Left renal cortex interstitium (tissue), 4 donors: ENCODE results near the gene PDE4B. TPM values are rescaled to one million over a fixed set of nuclear protein-coding genes. Genes with fewer than 3 reads are reported as not detected.

ENCODE experiments used
- DNase-seq, 4 donors: peaks; one replicate each; pipeline ENCODE4 v3.0.0-alpha.2; 2013; ENCODE audit warnings: low read depth in 4 of 4, low spot score in 2 of 4, missing footprints in 1 of 4
- polyA plus RNA-seq, 4 donors: library from polyadenylated mRNA; unstranded; fragments of 120-200 nt; gene quantifications; one replicate each; pipeline ENCODE4 v1.2.1, GENCODE V29; 2013; ENCODE audit not compliant: insufficient read length in 4 of 4

The PDE4B gene
- polyA plus RNA-seq, 4 donors = 5.6 to 11.1 (median 8.7) TPM

GRCh38 chr1:66370462-66370971 lies 577.8 kb downstream of the PDE4B start:
- no peak for DNase-seq

DNA sequence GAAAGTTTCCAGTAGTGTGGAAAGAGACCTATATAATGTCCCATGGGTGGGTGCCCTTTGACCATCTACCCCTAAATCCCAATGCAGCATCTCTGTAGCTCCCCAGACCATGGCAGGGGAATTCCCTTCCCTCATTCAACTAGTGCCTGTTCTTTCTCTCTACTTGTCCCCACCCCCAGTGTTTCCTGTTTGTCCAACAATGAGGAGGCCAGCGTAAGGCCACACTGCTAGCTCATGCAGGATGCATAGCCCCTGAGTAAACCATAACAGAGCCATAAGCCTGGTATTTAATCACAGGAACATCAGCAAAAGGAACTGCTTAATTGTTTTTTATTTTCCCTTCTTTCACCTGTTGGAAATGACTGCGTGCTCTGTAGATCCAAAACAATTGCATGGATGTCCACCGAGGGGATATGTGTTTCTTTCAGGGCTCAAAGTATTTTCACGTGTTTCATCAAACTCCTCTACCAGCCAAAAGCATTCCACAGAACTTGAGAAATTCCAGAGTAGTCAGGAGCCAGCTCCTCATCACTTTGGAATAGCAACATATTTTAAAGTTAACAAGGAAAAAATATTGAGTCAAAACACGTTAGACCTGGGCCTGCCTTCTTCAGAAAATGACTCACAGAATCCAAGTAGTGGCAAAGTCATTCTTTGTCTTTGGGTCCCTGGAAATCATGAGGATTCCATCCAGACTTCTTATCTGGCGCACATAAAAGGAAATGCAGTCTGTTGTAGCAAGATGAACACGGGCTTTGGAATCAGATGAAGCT lies 578.7 kb downstream of the PDE4B start:
- no peak for DNase-seq

DNA sequence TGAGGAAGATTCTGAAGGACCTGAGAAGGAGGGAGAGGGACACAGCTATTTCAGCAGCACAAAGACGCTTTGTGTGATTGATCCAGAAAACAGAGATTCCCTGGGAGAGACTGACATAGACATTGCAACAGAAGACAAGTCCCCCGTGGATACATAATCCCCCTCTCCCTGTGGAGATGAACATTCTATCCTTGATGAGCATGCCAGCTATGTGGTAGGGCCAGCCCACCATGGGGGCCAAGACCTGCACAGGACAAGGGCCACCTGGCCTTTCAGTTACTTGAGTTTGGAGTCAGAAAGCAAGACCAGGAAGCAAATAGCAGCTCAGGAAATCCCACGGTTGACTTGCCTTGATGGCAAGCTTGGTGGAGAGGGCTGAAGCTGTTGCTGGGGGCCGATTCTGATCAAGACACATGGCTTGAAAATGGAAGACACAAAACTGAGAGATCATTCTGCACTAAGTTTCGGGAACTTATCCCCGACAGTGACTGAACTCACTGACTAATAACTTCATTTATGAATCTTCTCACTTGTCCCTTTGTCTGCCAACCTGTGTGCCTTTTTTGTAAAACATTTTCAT lies 579.9 kb downstream of the PDE4B start:
- no peak for DNase-seq

DNA sequence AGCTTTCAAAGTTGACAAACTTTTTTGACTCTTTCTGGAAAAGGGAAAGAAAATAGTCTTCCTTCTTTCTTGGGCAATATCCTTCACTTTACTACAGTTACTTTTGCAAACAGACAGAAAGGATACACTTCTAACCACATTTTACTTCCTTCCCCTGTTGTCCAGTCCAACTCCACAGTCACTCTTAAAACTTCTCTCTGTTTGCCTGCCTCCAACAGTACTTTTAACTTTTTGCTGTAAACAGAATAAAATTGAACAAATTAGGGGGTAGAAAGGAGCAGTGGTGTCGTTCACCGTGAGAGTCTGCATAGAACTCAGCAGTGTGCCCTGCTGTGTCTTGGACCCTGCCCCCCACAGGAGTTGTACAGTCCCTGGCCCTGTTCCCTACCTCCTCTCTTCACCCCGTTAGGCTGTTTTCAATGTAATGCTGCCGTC lies 580.5 kb downstream of the PDE4B start:
- no peak for DNase-seq

GRCh38 chr1:66374148-66374547 lies 581.5 kb downstream of the PDE4B start:
- DNase-seq = no peak

GRCh38 chr1:66374561-66375111 lies 581.9 kb downstream of the PDE4B start:
- no peak for DNase-seq

- DNase-seq = no peak
These were observed 582.4 kb downstream of the PDE4B start for GRCh38 chr1:66375125-66375524.

DNA sequence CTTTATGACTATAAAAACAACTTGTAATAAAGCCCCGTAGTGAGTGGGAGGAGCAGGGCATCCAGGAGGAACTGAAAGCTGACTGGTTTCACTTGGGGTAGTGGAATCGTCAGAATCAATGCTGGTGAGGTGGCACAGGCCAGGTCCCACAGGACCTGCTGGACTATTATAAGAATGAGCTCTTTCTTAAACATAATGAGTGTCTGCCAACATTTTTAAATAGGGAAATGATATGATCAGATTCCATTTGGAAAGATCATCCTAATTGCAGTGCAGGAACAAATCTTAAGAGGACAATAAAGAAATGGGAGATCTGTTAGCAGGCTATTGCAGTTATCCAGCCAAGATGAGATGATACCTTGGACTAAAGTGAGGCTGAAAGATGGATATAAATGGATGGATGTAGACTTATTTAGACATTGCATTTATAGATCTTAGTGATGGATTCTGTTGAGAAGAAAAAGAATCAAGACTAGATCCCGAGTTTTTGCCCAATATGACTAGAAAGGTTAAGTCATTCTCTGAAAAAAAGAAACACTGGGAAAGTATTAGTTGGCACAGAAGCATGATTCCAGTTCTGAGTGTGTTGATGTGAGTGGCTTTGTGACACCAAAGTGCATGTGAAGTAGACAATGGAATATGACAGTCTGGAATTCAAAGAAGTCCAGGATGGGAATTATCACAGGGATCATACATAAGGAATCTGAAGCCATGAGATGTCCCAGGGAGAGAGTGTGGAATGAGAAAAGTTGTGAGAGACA lies 587.9 kb downstream of the PDE4B start:
- no peak for DNase-seq

GRCh38 chr1:66381621-66382275 lies 589.1 kb downstream of the PDE4B start:
- no peak for DNase-seq

DNA sequence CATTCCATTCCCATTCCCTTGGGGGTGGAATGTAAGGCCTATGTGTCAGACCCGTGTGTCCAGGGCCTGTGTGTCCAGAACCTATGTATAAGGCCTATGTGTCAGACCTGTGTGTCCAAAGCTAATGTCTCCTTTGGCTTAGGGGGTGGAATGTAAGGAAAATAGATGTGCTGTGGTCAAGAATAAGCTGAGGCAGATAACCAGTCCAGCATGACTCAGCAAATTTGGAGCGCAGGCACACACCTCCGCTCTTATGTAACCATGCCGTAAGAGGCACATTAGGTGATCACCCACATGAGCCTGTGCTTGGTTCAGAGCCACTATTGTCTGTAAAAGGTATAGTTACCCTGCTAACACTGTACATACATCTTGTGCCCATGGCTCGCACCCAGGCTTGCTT lies 590.5 kb downstream of the PDE4B start:
- DNase-seq = no peak

DNA sequence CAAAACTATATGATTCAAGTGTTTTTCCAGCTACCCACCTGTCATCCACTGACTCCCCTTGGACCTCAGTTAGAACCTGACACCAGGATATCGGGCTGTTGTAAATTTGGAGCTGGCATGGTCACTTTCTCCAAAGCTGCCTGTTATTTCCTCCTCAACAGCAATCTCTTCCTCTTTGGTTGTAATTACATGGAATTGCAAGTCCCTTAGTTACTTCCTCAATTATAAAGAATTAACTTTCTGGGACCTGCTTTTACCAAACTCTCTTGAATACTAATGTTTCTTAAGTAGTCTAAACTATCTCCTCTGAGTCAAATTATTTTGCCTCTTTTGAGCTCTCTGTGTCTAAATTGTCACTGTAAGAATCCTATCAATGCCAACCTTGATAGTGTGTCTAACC lies 590.9 kb downstream of the PDE4B start:
- DNase-seq = no peak

GRCh38 chr1:66384258-66384921 lies 591.7 kb downstream of the PDE4B start:
- DNase-seq = no peak

DNA sequence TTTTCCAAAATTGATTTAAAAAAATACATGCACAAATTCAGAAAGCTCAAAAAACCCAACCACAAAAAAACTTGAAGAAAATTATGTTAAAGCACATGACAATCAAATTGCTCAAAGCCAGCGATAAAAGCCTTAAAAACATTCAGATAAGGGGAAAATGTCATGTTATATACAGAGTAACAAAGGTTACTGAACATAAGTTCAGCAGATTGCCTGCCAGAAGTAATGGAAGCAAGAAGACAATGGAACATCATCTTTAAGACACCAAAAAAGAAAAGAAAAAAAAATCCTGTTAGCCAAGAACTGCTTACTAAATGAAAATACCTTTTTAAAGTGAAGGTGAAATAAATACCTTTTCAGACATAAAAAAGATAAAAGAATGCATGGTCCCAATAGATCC lies 594.0 kb downstream of the PDE4B start:
- no peak for DNase-seq

GRCh38 chr1:66388913-66389312 lies 596.2 kb downstream of the PDE4B start:
- no peak for DNase-seq

GRCh38 chr1:66393586-66394287 lies 601.0 kb downstream of the PDE4B start:
- DNase-seq = no peak

DNA sequence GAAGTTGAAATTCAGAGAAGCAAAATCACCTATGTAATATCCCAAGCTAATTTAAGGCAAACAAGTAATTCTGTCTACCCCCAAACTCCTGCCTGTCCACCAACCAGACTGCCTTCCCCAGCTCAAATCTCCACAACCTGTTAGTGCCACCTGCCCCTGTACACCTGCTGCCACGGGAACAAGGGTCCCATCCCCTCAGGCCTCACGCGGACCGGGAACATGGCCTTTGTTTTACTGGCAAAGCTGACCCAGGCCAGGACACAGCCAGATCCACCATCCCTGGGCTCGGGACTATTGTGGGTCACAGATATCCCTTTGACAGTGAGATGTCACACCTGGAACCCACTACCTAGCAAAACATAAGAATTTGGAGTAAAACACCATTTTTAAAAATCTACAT lies 601.9 kb downstream of the PDE4B start:
- DNase-seq = no peak

GRCh38 chr1:66395202-66396061 lies 602.7 kb downstream of the PDE4B start:
- DNase-seq = no peak

- no peak for DNase-seq
These were observed 603.7 kb downstream of the PDE4B start for GRCh38 chr1:66396212-66396890.
